ENCODE data around the gene KCNT2.

DNA sequence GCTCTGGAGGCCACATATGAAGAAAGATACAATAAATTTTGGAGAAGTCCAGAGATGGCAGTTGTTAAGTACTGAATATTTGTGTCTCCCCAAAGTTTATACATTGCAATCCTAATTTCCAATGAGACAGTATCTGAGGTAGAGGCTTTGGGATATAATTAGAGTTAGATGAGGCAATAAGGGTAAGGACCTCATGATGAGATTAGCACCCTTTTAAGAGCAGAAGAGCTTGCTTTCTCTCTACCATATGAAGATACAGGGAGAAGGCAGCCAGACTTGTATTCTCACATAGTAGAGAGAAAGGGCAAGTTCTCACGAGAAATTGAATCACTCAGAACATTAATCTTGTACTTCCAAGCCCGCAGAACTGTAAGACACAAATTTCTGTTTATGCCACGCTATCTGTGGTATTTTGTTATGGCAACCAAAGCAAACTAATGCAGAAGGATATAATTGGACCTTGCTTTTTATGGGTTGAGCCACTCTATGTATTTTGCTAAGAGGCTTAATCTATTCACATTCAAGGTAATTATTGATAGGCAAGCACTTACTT lies 430.1 kb downstream of the KCNT2 start:
- TF ChIP-seq, protein P1, sequence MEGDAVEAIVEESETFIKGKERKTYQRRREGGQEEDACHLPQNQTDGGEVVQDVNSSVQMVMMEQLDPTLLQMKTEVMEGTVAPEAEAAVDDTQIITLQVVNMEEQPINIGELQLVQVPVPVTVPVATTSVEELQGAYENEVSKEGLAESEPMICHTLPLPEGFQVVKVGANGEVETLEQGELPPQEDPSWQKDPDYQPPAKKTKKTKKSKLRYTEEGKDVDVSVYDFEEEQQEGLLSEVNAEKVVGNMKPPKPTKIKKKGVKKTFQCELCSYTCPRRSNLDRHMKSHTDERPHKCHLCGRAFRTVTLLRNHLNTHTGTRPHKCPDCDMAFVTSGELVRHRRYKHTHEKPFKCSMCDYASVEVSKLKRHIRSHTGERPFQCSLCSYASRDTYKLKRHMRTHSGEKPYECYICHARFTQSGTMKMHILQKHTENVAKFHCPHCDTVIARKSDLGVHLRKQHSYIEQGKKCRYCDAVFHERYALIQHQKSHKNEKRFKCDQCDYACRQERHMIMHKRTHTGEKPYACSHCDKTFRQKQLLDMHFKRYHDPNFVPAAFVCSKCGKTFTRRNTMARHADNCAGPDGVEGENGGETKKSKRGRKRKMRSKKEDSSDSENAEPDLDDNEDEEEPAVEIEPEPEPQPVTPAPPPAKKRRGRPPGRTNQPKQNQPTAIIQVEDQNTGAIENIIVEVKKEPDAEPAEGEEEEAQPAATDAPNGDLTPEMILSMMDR (IDR thresholded peaks at IDR 0.05): no peak
- no peak for TF ChIP-seq POLR2A (IDR thresholded peaks at IDR 0.05)

Data from Peyer's patch (tissue), 4 donors.